Epithelial cell of proximal tubule (primary cell): ENCODE measurements around the gene CXXC5. TPM values are rescaled to one million over a fixed set of nuclear protein-coding genes. Genes with fewer than 3 reads are reported as not detected.

Experiments
- DNase-seq: peaks from one replicate; pipeline ENCODE4 v3.0.0-alpha.2; 2011; ENCODE audit warnings: low read depth
- H3K4me3 ChIP-seq: 2 replicates; pipeline ENCODE4 v1.5.1; 2011; ENCODE audit warnings: low read depth, mild to moderate bottlenecking, low read length
- total RNA-seq: library from RNA; depleted of rRNA; stranded (reverse); fragments of >200 nt; gene quantifications from 2 replicates; pipeline ENCODE4 v1.2.3, GENCODE V29; 2015
- TF ChIP-seq, protein P1 (sequence below): conservative IDR thresholded peaks from 2 replicates; pipeline ENCODE4 v1.5.1; 2012; ENCODE audit warnings: low read depth, mild to moderate bottlenecking, low read length

CXXC5 gene
- total RNA-seq, 1 donor from 2014 or later: 56.4 TPM

DNA sequence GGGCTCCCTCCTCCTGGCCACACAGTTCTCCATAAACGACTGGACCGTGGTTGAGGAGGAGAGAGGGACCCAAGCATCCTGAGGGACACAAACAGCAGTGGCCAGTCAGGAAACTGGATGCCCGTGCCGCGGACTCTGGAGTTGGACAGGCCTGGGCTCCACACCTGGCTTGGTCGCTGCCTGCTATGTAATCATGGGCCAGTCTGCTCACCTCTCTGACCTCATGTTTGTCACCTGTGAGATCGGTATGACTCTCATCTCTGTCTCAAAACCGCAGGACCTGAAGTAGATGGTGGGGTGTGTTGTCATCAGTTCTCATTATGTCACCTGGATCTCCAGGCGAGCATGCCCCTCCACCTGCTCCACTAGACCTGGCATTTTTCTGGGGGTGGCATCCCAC lies 14.5 kb downstream of the CXXC5 start:
- H3K4me3 ChIP-seq: no peak overlapping the region
- DNase-seq: no peak
- TF ChIP-seq, protein P1, sequence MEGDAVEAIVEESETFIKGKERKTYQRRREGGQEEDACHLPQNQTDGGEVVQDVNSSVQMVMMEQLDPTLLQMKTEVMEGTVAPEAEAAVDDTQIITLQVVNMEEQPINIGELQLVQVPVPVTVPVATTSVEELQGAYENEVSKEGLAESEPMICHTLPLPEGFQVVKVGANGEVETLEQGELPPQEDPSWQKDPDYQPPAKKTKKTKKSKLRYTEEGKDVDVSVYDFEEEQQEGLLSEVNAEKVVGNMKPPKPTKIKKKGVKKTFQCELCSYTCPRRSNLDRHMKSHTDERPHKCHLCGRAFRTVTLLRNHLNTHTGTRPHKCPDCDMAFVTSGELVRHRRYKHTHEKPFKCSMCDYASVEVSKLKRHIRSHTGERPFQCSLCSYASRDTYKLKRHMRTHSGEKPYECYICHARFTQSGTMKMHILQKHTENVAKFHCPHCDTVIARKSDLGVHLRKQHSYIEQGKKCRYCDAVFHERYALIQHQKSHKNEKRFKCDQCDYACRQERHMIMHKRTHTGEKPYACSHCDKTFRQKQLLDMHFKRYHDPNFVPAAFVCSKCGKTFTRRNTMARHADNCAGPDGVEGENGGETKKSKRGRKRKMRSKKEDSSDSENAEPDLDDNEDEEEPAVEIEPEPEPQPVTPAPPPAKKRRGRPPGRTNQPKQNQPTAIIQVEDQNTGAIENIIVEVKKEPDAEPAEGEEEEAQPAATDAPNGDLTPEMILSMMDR: no peak

DNA sequence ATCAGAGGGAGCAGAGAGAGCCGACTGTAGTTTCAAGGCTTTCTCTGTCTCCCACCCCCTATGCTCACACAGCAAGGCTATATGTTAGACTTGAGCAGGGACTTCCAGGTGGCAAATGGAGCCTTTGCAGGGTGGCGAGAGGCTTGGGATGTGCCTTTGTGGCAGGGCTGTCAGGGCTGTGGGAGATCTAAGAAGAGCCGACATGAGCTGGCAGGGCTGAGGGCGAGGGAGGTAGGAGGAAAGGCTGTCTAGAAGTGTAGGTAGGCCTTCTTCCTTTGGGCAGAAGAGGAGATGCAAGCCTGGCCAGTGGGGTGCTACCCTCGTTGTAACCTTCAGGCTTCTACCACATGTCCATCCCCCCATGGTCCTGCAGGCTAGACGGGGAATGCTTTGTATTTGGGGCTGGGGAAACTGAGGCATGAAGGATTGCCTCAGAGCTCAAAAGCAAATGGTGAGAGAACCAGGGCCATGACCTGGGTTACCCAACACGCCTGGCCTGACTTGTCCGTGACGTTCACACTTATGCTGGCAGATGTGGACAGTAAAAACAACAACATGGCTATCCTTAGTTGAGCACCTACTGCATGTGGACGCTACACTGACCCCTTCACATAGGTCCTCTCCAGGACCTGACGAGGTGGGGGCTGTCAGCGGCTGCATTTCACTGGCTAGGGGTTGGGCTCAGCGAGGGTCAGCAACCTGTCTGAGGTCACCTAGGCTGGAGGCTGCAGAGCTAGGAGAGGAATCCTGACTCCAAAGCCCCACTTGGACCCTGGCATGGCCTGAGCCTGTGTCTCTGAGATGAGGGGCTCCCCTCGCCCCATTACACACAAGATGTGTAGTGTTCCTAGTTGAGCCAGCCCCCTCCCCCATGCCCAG lies 15.3 kb downstream of the CXXC5 start:
- TF ChIP-seq, protein P1: no peak
- no peak for DNase-seq
- no peak overlapping the region for H3K4me3 ChIP-seq

DNA sequence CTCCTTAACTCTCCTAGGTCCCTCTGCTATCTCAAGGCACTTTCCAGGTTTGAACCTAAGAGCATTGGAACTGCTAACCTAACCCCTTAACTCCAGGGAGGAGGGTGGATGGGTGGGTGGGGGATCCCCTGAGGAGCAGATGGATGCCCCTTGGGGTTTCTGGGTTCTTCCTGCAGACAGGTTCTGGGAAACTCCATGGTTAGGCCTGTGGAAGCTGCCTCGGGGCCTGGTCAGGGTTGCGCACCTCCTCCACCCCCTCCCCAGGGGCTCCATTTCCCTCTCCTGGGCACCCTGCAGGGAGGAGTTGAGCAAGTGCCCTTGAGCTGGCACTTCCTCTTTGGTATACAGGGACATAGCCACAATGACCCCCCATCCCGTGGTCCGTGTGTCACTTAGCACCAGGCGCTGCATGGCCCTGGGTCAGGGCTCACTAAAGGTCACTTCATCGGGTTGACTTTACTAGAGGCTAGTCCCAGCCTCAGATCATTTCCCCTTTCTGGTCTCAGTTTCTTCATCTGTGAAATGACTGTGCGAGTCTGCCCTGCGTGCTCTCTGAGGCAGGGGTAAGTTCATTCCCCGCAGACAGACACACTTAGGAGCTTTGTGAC lies 16.0 kb downstream of the CXXC5 start:
- H3K4me3 ChIP-seq: no peak overlapping the region
- TF ChIP-seq, protein P1: no peak
- no peak for DNase-seq

DNA sequence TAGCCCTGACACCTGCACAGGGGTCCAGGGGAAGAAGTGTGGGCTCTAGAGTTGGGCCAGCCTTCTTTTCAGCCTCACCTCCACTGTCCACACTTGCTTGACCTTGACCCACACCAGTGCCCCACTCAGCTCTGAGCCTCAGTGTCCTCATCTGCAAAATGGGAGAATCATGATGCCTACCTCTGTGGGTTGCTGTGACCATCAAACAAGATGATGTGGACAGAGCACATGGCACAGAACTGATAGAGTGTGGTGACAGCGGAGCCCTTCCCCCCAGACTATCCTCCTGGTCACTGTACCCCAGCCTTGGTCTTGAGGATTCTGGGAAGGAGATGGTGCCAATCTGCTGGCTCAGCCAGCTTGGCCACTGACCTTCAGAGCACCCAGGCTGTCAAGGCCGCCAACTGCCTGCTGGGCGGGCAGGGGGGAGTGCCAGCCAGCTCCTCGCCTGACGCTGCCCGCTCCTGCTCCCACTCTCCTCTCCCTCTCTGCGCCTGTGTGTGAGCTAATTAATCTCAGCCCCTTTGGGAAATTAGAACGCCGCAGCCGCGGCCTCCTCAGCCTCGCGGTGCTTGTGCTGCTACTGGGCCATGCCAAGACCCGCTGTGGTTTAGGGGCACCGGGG lies 16.7 kb downstream of the CXXC5 start:
- no peak overlapping the region for H3K4me3 ChIP-seq
- TF ChIP-seq, protein P1: no peak
- DNase-seq: no peak

DNA sequence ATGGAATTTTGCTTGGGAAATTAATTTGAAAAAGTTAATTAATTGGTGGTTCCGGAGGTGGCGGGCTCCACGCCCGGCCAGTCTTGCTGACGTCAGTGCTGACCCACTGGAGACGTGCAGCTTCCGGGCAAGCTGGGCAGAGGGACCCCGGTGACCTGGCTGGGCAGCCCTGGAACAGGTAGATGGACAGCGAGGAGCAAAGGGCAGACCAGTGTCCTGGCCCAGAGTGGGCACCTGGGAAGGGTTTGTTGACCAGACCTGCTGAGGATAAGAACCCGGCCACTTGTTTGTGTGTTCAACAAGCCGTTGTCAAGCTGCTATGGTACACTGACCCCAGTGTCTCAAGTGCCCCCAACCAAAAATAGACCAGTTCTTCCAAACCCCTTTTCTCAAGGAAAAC lies 17.5 kb downstream of the CXXC5 start:
- TF ChIP-seq, protein P1: no peak
- DNase-seq: no peak
- H3K4me3 ChIP-seq: no peak overlapping the region

DNA sequence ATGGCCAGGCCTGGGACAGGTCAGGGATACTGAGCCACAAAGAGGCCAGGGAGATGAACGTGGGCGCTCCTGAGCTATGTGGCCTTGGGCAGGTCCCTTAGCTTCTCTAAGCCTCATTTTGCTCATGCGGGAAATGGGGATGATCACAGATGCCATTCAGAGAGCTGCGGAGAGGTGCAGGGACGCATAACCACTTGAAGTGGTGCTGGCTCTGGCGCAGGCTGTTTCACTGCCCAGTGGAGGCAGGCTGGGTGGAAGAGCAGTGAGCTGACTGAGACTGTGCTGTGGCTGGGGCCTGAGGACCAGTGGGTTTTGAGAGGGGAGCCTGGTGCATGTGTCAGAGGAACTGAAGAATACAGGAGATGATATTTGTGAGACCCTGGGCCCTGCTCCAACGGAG lies 18.4 kb downstream of the CXXC5 start:
- TF ChIP-seq, protein P1: no peak
- DNase-seq: no peak
- H3K4me3 ChIP-seq: no peak overlapping the region
